IMR-90 (cell line): ENCODE data around the gene CLRN3. TPM values are rescaled to one million over a fixed set of nuclear protein-coding genes. Genes with fewer than 3 reads are reported as not detected.

ENCODE experiments used
- ATAC-seq: fragments of 200-7000 bp; cut with Tn5 transposase; 2 replicates; pipeline ENCODE4 v1.9.1; 2020; ENCODE audit warnings: low read depth, mild to moderate bottlenecking, moderate library complexity
- BruUV-seq: library from RNA; stranded (reverse); fragments of 400-500 nt; replicated peaks from 2 replicates; lab custom pipeline; 2021; lab: Mats Ljungman, UMichigan
- CTCF ChIA-PET: fragments of 300-600 bp; formaldehyde crosslinking; extraction: SDS; loops from one replicate; lab custom pipeline; 2021; ENCODE audit warnings: antibody characterized with exemption; lab: Yijun Ruan, JAX
- POLR2A ChIA-PET: fragments of 300-600 bp; sonication (Branson Sonifier 250); formaldehyde crosslinking; loops from one replicate; lab custom pipeline; 2022; ENCODE audit warnings: antibody characterized with exemption; ENCODE audit not compliant: unreplicated experiment; lab: Charles Lee
- DNase-seq: peaks from one replicate; pipeline ENCODE4 v3.0.0; 2013
- H2AFZ ChIP-seq: replicated peaks from 2 replicates; pipeline ENCODE3; 2013; ENCODE audit warnings: low read length, mild to moderate bottlenecking; ENCODE audit not compliant: poor library complexity
- H2AK5ac ChIP-seq: 2 replicates; pipeline ENCODE4 v1.6.1; 2013; ENCODE audit warnings: low read depth, low read length, inconsistent platforms
- H2AK9ac ChIP-seq: replicated peaks from 2 replicates; pipeline ENCODE3; 2013; ENCODE audit warnings: mild to moderate bottlenecking, low read depth, low read length, moderate library complexity; ENCODE audit not compliant: poor library complexity
- H2BK120ac ChIP-seq: 2 replicates; pipeline ENCODE4 v1.6.1; 2013; ENCODE audit warnings: low read depth, low read length, inconsistent platforms
- H2BK15ac ChIP-seq: 3 replicates; pipeline ENCODE4 v1.6.1; 2013; ENCODE audit warnings: low read depth, low read length, inconsistent platforms
- H2BK20ac ChIP-seq: 2 replicates; pipeline ENCODE4 v1.6.1; 2013; ENCODE audit warnings: low read depth, mild to moderate bottlenecking, inconsistent platforms, low read length, moderate library complexity
- H2BK5ac ChIP-seq: 2 replicates; pipeline ENCODE4 v1.6.1; 2013; ENCODE audit warnings: mild to moderate bottlenecking, low read depth, low read length, inconsistent platforms; ENCODE audit not compliant: poor library complexity, severe bottlenecking
- H3K14ac ChIP-seq: replicated peaks from 2 replicates; pipeline ENCODE4 v1.6.1; 2013; ENCODE audit warnings: low read depth, low read length, inconsistent platforms
- H3K18ac ChIP-seq: 2 replicates; pipeline ENCODE4 v1.6.1; 2013; ENCODE audit warnings: low read depth, low read length, control low read depth
- H3K23ac ChIP-seq: 2 replicates; pipeline ENCODE4 v1.6.1; 2013; ENCODE audit warnings: low read depth, low read length, inconsistent platforms
- H3K27ac ChIP-seq: 2 replicates; pipeline ENCODE4 v1.5.1; 2013; ENCODE audit warnings: mild to moderate bottlenecking, control low read depth, low read length; ENCODE audit not compliant: insufficient read depth
- H3K27me3 ChIP-seq: 2 replicates; pipeline ENCODE4 v1.6.1; 2013; ENCODE audit warnings: low read length; ENCODE audit not compliant: control insufficient read depth, insufficient read depth
- H3K36me3 ChIP-seq: 2 replicates; pipeline ENCODE4 v1.6.1; 2013; ENCODE audit warnings: low read length, mixed read lengths; ENCODE audit not compliant: control insufficient read depth, insufficient read depth
- H3K4ac ChIP-seq: 2 replicates; pipeline ENCODE4 v1.6.1; 2013; ENCODE audit warnings: low read depth, low read length, inconsistent platforms
- H3K4me1 ChIP-seq: 2 replicates; pipeline ENCODE4 v1.6.1; 2013; ENCODE audit warnings: low read length, mixed read lengths; ENCODE audit not compliant: control insufficient read depth, insufficient read depth
- H3K4me2 ChIP-seq: 2 replicates; pipeline ENCODE4 v1.6.1; 2013; ENCODE audit warnings: low read depth, mild to moderate bottlenecking, control low read depth, low read length, moderate library complexity
- H3K4me3 ChIP-seq: 2 replicates; pipeline ENCODE4 v1.5.1; 2013; ENCODE audit warnings: low read depth, mild to moderate bottlenecking, control low read depth, low read length, moderate library complexity; ENCODE audit not compliant: insufficient read depth
- H3K56ac ChIP-seq: 2 replicates; pipeline ENCODE4 v1.6.1; 2013; ENCODE audit warnings: low read length, inconsistent platforms; ENCODE audit not compliant: insufficient read depth; ENCODE audit errors: extremely low read depth
- H3K79me1 ChIP-seq, 2 experiments: 2 replicates each; pipeline ENCODE4 v1.6.1; 2013; ENCODE audit warnings: low read length in 2 of 2, inconsistent platforms in 1 of 2, low read depth in 1 of 2
- H3K9ac ChIP-seq: 2 replicates; pipeline ENCODE4 v1.6.1; 2013; ENCODE audit warnings: low read depth, low read length, control low read depth
- H3K9me1 ChIP-seq: 2 replicates; pipeline ENCODE4 v1.6.1; 2013; ENCODE audit warnings: low read length, inconsistent platforms; ENCODE audit not compliant: insufficient read depth
- H3K9me3 ChIP-seq: 2 replicates; pipeline ENCODE4 v1.6.1; 2013; ENCODE audit warnings: low read length; ENCODE audit not compliant: control insufficient read depth, insufficient read depth
- H4K20me1 ChIP-seq: 2 replicates; pipeline ENCODE4 v1.6.1; 2013; ENCODE audit warnings: low read length, inconsistent platforms; ENCODE audit not compliant: insufficient read depth
- H4K5ac ChIP-seq: 2 replicates; pipeline ENCODE4 v1.6.1; 2013; ENCODE audit warnings: mild to moderate bottlenecking, low read depth, low read length, control low read depth
- H4K8ac ChIP-seq, 2 experiments: 2 replicates each; pipeline ENCODE4 v1.6.1; 2013; ENCODE audit warnings: low read depth in 2 of 2, low read length in 2 of 2, control low read depth in 1 of 2, inconsistent platforms in 1 of 2
- H4K91ac ChIP-seq: 2 replicates; pipeline ENCODE4 v1.6.1; 2013; ENCODE audit warnings: low read depth, low read length, inconsistent platforms; ENCODE audit not compliant: insufficient read depth
- BHLHE40 ChIP-seq: fragments of 150-350 bp; IDR thresholded peaks from 2 replicates; pipeline ENCODE4 v1.6.1; 2016; ENCODE audit warnings: mild to moderate bottlenecking, low read depth, low read length
- FOS ChIP-seq: fragments of 150-350 bp; IDR thresholded peaks from 2 replicates; pipeline ENCODE4 v1.6.1; 2016; ENCODE audit warnings: low read depth, low read length
- MAFK ChIP-seq: IDR thresholded peaks from 2 replicates; pipeline ENCODE4 v1.6.1; 2012; ENCODE audit warnings: low read depth, low read length, improper control_type of control experiment
- MAZ ChIP-seq: IDR thresholded peaks from 2 replicates; pipeline ENCODE4 v1.6.1; 2012; ENCODE audit warnings: low read depth, mild to moderate bottlenecking, low read length, improper control_type of control experiment, moderate library complexity, borderline replicate concordance
- RAD21 ChIP-seq: IDR thresholded peaks from 2 replicates; pipeline ENCODE4 v1.6.1; 2012; ENCODE audit warnings: low read length, improper control_type of control experiment
- WGBS, 2 experiments: methylation state at CpG; one replicate each; pipeline versions ENCODE4 v1.1.5 to v1.1.7; 2013; ENCODE audit warnings: missing lambda C conversion rate in 2 of 2; ENCODE audit not compliant: insufficient read length in 1 of 2; ENCODE audit errors: extremely low coverage in 2 of 2; 5-methylcytosine and 5-hydroxymethylcytosine counted together
- dilution Hi-C: fragments of 300-500 bp; cut with HindIII; formaldehyde crosslinking; loops from one replicate; pipeline ENCODE4 v1.14.3; 2018; ENCODE audit warnings: low sequenced_read_pairs; ENCODE audit not compliant: unreplicated experiment
- in situ Hi-C: fragments of 300-500 bp; cut with MboI; formaldehyde crosslinking; loops from 3 replicates; pipeline ENCODE4 v1.14.3; 2019; ENCODE audit warnings: low sequenced_read_pairs, inconsistent platforms, mixed read lengths
- intact Hi-C: fragments of 100-400 bp; cut with micrococcal nuclease; formaldehyde crosslinking; loops from 2 replicates; pipeline ENCODE4 v1.10.0; 2022
- polyA plus RNA-seq, 3 experiments: library from polyadenylated mRNA; depleted of rRNA; stranded (reverse); fragments of >200 nt; gene quantifications; 2 replicates each; pipeline ENCODE4 v1.2.3, GENCODE V29; 2012; ENCODE audit warnings: low replicate concordance in 1 of 3
- total RNA-seq: library from RNA; depleted of rRNA; stranded (reverse); fragments of >200 nt; gene quantifications from 2 replicates; pipeline ENCODE4 v1.2.3, GENCODE V29; 2012
- TF ChIP-seq, protein P1 (sequence below): fragments of 150-350 bp; IDR thresholded peaks from 2 replicates; pipeline ENCODE4 v1.6.1; 2017; ENCODE audit warnings: mild to moderate bottlenecking, antibody characterized with exemption, low read length, low read depth

CLRN3 gene
- total and polyA plus RNA-seq, 2 of the 4 experiments (the other 2 are of a cell fraction), result not detected

- Histone ChIP-seq H4K8ac (no peak overlapping the region), H3K79me1 (no peaks in the 10 kb centered on the region), H3K14ac (no peak overlapping the region), H3K4ac (no peak overlapping the region), H3K9me3 (no peaks in the 10 kb centered on the region), H3K9me1 (no peaks in the 10 kb centered on the region), H3K56ac (no peak overlapping the region), H3K4me1 (no peaks in the 10 kb centered on the region), H3K23ac (no peak overlapping the region), H4K20me1 (no peaks in the 10 kb centered on the region), H3K27me3 (no peaks in the 10 kb centered on the region), H3K36me3 (no peaks in the 10 kb centered on the region), H2AFZ (no peak overlapping the region), H4K91ac (no peak overlapping the region), H3K4me3 (no peak overlapping the region), H2AK5ac (no peak overlapping the region), H3K18ac (no peak overlapping the region), H3K27ac (no peak overlapping the region), H2BK20ac (no peak overlapping the region), H2BK5ac (no peak overlapping the region), H4K5ac (no peak overlapping the region), H2BK15ac (no peak overlapping the region), H2BK120ac (no peak overlapping the region), H3K4me2 (no peak overlapping the region), H3K9ac (no peak overlapping the region), H2AK9ac (no peak overlapping the region)
- DNase-seq (no peak), ATAC-seq (no peak)
- 67% methylated on average over 9 of the region's 14 CpGs; no CpG with 5 or more reads in 1 of the 2 experiments for WGBS, 2 experiments
- POLR2A ChIA-PET, result no interaction called here
- in situ Hi-C loops (no loop called here), intact Hi-C loops (loop anchor here (5.0 to 10.0 kb wide), 4 partner anchors 357 to 1869 kb away; partner anchors contain the start of gene INSYN2A), dilution Hi-C loops (no loop called here)
- no TSS peak for BruUV-seq
- CTCF ChIA-PET, result no interaction called here
- TF ChIP-seq RAD21, result no peak
- TF ChIP-seq MAFK, result no peak
- TF ChIP-seq MAZ, result no peak
- TF ChIP-seq, protein P1, sequence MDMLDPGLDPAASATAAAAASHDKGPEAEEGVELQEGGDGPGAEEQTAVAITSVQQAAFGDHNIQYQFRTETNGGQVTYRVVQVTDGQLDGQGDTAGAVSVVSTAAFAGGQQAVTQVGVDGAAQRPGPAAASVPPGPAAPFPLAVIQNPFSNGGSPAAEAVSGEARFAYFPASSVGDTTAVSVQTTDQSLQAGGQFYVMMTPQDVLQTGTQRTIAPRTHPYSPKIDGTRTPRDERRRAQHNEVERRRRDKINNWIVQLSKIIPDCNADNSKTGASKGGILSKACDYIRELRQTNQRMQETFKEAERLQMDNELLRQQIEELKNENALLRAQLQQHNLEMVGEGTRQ, result no peak
- TF ChIP-seq BHLHE40, result no peak
- no peak for TF ChIP-seq FOS
Observed at GRCh38 chr10:127851661-127852194, 41.0 kb downstream of the CLRN3 start.
